Measurements from ENCODE around the gene MDM1.

The MDM1 gene

GRCh38 chr12:68290126-68290525, 42.0 kb downstream of the MDM1 start:
- no peak overlapping the region for H3K9ac ChIP-seq (ENCODE audit: low read length)
- no peaks in the 10 kb centered on the region for H3K27me3 ChIP-seq (ENCODE audit: control insufficient read depth, insufficient read depth, low read length)
- no peaks in the 10 kb centered on the region for H3K36me3 ChIP-seq (ENCODE audit: control insufficient read depth, insufficient read depth, low read length)
- H3K9me3 ChIP-seq (ENCODE audit: control insufficient read depth, insufficient read depth, low read depth, low read length) = no peaks in the 10 kb centered on the region
- no peak overlapping the region for H3K4me3 ChIP-seq (ENCODE audit: low read depth, low read length)
- no peak overlapping the region for H3K27ac ChIP-seq (ENCODE audit: low read depth, low read length)
- H3K4me1 ChIP-seq (ENCODE audit: control insufficient read depth, insufficient read depth, low read length) = no peaks in the 10 kb centered on the region

GRCh38 chr12:68287106-68287505, 45.1 kb downstream of the MDM1 start:
- H3K4me1 ChIP-seq (ENCODE audit: control insufficient read depth, insufficient read depth, low read length) = no peaks in the 10 kb centered on the region
- H3K27me3 ChIP-seq (ENCODE audit: control insufficient read depth, insufficient read depth, low read length) = no peaks in the 10 kb centered on the region
- H3K9me3 ChIP-seq (ENCODE audit: control insufficient read depth, insufficient read depth, low read depth, low read length) = no peaks in the 10 kb centered on the region
- H3K4me3 ChIP-seq (ENCODE audit: low read depth, low read length) = no peak overlapping the region
- no peak overlapping the region for H3K27ac ChIP-seq (ENCODE audit: low read depth, low read length)
- H3K36me3 ChIP-seq (ENCODE audit: control insufficient read depth, insufficient read depth, low read length) = no peaks in the 10 kb centered on the region
- H3K9ac ChIP-seq (ENCODE audit: low read length) = no peak overlapping the region

GRCh38 chr12:68286396-68286795, 45.8 kb downstream of the MDM1 start:
- no peaks in the 10 kb centered on the region for H3K36me3 ChIP-seq (ENCODE audit: control insufficient read depth, insufficient read depth, low read length)

GRCh38 chr12:68285541-68285940, 46.6 kb downstream of the MDM1 start:
- H3K9ac ChIP-seq (ENCODE audit: low read length) = no peak overlapping the region
- H3K4me1 ChIP-seq (ENCODE audit: control insufficient read depth, insufficient read depth, low read length) = no peaks in the 10 kb centered on the region
- no peak overlapping the region for H3K27ac ChIP-seq (ENCODE audit: low read depth, low read length)

More at GRCh38 chr12:68286396-68286795, 45.8 kb downstream of the MDM1 start:
- Histone ChIP-seq H3K27me3 (ENCODE audit: control insufficient read depth, insufficient read depth, low read length) (no peaks in the 10 kb centered on the region), H3K4me3 (ENCODE audit: low read depth, low read length) (no peak overlapping the region), H3K9ac (ENCODE audit: low read length) (no peak overlapping the region), H3K4me1 (ENCODE audit: control insufficient read depth, insufficient read depth, low read length) (no peaks in the 10 kb centered on the region), H3K27ac (ENCODE audit: low read depth, low read length) (no peak overlapping the region), H3K9me3 (ENCODE audit: control insufficient read depth, insufficient read depth, low read depth, low read length) (no peaks in the 10 kb centered on the region)

GRCh38 chr12:68281322-68282077, 50.7 kb downstream of the MDM1 start:
- peaks cover 6% of the 10 kb centered on the region; the same call in 1 of the 2 replicates for H3K4me1 ChIP-seq (ENCODE audit: control insufficient read depth, insufficient read depth, low read length)
- no peaks in the 10 kb centered on the region for H3K27me3 ChIP-seq (ENCODE audit: control insufficient read depth, insufficient read depth, low read length)
- no peaks in the 10 kb centered on the region for H3K9me3 ChIP-seq (ENCODE audit: control insufficient read depth, insufficient read depth, low read depth, low read length)
- H3K27ac ChIP-seq (ENCODE audit: low read depth, low read length) = no peak overlapping the region
- H3K9ac ChIP-seq (ENCODE audit: low read length) = no peak overlapping the region
- no peaks in the 10 kb centered on the region for H3K36me3 ChIP-seq (ENCODE audit: control insufficient read depth, insufficient read depth, low read length)
- no peak overlapping the region for H3K4me3 ChIP-seq (ENCODE audit: low read depth, low read length)

More at GRCh38 chr12:68285541-68285940, 46.6 kb downstream of the MDM1 start:
- no peaks in the 10 kb centered on the region for H3K36me3 ChIP-seq (ENCODE audit: control insufficient read depth, insufficient read depth, low read length)
- no peaks in the 10 kb centered on the region for H3K9me3 ChIP-seq (ENCODE audit: control insufficient read depth, insufficient read depth, low read depth, low read length)
- no peaks in the 10 kb centered on the region for H3K27me3 ChIP-seq (ENCODE audit: control insufficient read depth, insufficient read depth, low read length)
- H3K4me3 ChIP-seq (ENCODE audit: low read depth, low read length) = no peak overlapping the region

- Histone ChIP-seq H3K4me3 (ENCODE audit: low read depth, low read length) (no peak overlapping the region), H3K4me1 (ENCODE audit: control insufficient read depth, insufficient read depth, low read length) (peaks cover 6% of the 10 kb centered on the region; the same call in 1 of the 2 replicates), H3K9me3 (ENCODE audit: control insufficient read depth, insufficient read depth, low read depth, low read length) (no peaks in the 10 kb centered on the region), H3K27me3 (ENCODE audit: control insufficient read depth, insufficient read depth, low read length) (no peaks in the 10 kb centered on the region), H3K9ac (ENCODE audit: low read length) (no peak overlapping the region), H3K36me3 (ENCODE audit: control insufficient read depth, insufficient read depth, low read length) (no peaks in the 10 kb centered on the region), H3K27ac (ENCODE audit: low read depth, low read length) (no peak overlapping the region)
Observed at GRCh38 chr12:68280240-68280639, 51.9 kb downstream of the MDM1 start.

- no peaks in the 10 kb centered on the region for H3K27me3 ChIP-seq (ENCODE audit: control insufficient read depth, insufficient read depth, low read length)
- H3K4me3 ChIP-seq (ENCODE audit: low read depth, low read length) = no peak overlapping the region
- no peak overlapping the region for H3K27ac ChIP-seq (ENCODE audit: low read depth, low read length)
- no peaks in the 10 kb centered on the region for H3K9me3 ChIP-seq (ENCODE audit: control insufficient read depth, insufficient read depth, low read depth, low read length)
- H3K36me3 ChIP-seq (ENCODE audit: control insufficient read depth, insufficient read depth, low read length) = no peaks in the 10 kb centered on the region
- peaks cover 6% of the 10 kb centered on the region; the same call in 1 of the 2 replicates for H3K4me1 ChIP-seq (ENCODE audit: control insufficient read depth, insufficient read depth, low read length)
- H3K9ac ChIP-seq (ENCODE audit: low read length) = no peak overlapping the region
Observed at GRCh38 chr12:68279227-68280054, 52.7 kb downstream of the MDM1 start.

- Histone ChIP-seq H3K27me3 (ENCODE audit: control insufficient read depth, insufficient read depth, low read length) (no peaks in the 10 kb centered on the region), H3K4me1 (ENCODE audit: control insufficient read depth, insufficient read depth, low read length) (peaks cover 6% of the 10 kb centered on the region; the same call in 1 of the 2 replicates), H3K9me3 (ENCODE audit: control insufficient read depth, insufficient read depth, low read depth, low read length) (no peaks in the 10 kb centered on the region), H3K36me3 (ENCODE audit: control insufficient read depth, insufficient read depth, low read length) (no peaks in the 10 kb centered on the region), H3K9ac (ENCODE audit: low read length) (no peak overlapping the region), H3K4me3 (ENCODE audit: low read depth, low read length) (no peak overlapping the region), H3K27ac (ENCODE audit: low read depth, low read length) (no peak overlapping the region)
Observed at GRCh38 chr12:68276402-68276930, 55.7 kb downstream of the MDM1 start.

GRCh38 chr12:68272732-68273131, 59.4 kb downstream of the MDM1 start:
- H3K27ac ChIP-seq (ENCODE audit: low read depth, low read length) = no peak overlapping the region
- peaks cover 3% of the 10 kb centered on the region; the same call in 1 of the 2 replicates for H3K4me1 ChIP-seq (ENCODE audit: control insufficient read depth, insufficient read depth, low read length)
- H3K9ac ChIP-seq (ENCODE audit: low read length) = no peak overlapping the region
- H3K4me3 ChIP-seq (ENCODE audit: low read depth, low read length) = no peak overlapping the region
- no peaks in the 10 kb centered on the region for H3K36me3 ChIP-seq (ENCODE audit: control insufficient read depth, insufficient read depth, low read length)
- no peaks in the 10 kb centered on the region for H3K27me3 ChIP-seq (ENCODE audit: control insufficient read depth, insufficient read depth, low read length)
- H3K9me3 ChIP-seq (ENCODE audit: control insufficient read depth, insufficient read depth, low read depth, low read length) = no peaks in the 10 kb centered on the region

- Histone ChIP-seq H3K27me3 (ENCODE audit: control insufficient read depth, insufficient read depth, low read length) (no peaks in the 10 kb centered on the region), H3K9ac (ENCODE audit: low read length) (no peak overlapping the region), H3K4me1 (ENCODE audit: control insufficient read depth, insufficient read depth, low read length) (no peaks in the 10 kb centered on the region), H3K9me3 (ENCODE audit: control insufficient read depth, insufficient read depth, low read depth, low read length) (no peaks in the 10 kb centered on the region), H3K4me3 (ENCODE audit: low read depth, low read length) (no peak overlapping the region), H3K36me3 (ENCODE audit: control insufficient read depth, insufficient read depth, low read length) (no peaks in the 10 kb centered on the region), H3K27ac (ENCODE audit: low read depth, low read length) (no peak overlapping the region)
Observed at GRCh38 chr12:68271346-68271745, 60.8 kb downstream of the MDM1 start.

- Histone ChIP-seq H3K9ac (ENCODE audit: low read length) (no peak overlapping the region), H3K27ac (ENCODE audit: low read depth, low read length) (no peak overlapping the region), H3K9me3 (ENCODE audit: control insufficient read depth, insufficient read depth, low read depth, low read length) (no peaks in the 10 kb centered on the region), H3K4me3 (ENCODE audit: low read depth, low read length) (no peak overlapping the region), H3K4me1 (ENCODE audit: control insufficient read depth, insufficient read depth, low read length) (no peaks in the 10 kb centered on the region), H3K36me3 (ENCODE audit: control insufficient read depth, insufficient read depth, low read length) (no peaks in the 10 kb centered on the region), H3K27me3 (ENCODE audit: control insufficient read depth, insufficient read depth, low read length) (no peaks in the 10 kb centered on the region)
Observed at GRCh38 chr12:68270358-68270757, 61.8 kb downstream of the MDM1 start.
